ENCODE measurements around the gene FAM156A. TPM values are rescaled to one million over a fixed set of nuclear protein-coding genes. Genes with fewer than 3 reads are reported as not detected.
"Not testable (repeated sequence)": the region's sequence is repeated elsewhere in the genome, so short reads cannot be mapped to it uniquely, and the experiment has no call there.

FAM156A gene
- polyA plus RNA-seq, 3 donors: 3.4 to 92.6 (median 5.6) TPM

DNA sequence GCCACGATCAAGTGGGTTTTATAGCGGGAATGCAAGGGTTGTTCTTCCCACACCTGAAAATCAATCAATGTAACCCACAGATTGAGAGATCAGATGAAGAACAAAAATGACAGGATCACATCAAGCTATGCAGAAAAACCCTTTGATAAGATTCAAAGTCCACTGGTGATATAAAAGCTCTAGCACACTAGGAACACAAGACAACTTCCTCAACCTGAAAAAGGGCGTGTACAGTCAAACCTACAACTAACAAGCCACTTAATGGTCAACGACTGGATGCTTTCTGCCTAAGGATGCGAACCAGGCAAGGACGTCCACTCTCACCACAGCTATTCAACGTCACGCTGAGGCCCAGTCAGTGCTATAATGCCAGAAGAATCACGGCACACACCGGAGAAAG lies 8.4 kb downstream of the FAM156A start:
- no CpG with 5 or more reads among the region's 10 CpGs for WGBS (ENCODE audit: insufficient coverage)
- H3K9me3 ChIP-seq (replicated peaks in 1 of 2; ENCODE audit: control insufficient read depth in 1 of 2, insufficient read depth in 1 of 2, low read length in 2 of 2); DNase-seq; H3K4me1 Mint-ChIP-seq; H3K27ac ChIP-seq (ENCODE audit: low read depth in 1 of 2, low read length in 2 of 2); H3K36me3 Mint-ChIP-seq; H3K27me3 Mint-ChIP-seq (ENCODE audit: low read depth in 3 of 3); H3K27me3 ChIP-seq (ENCODE audit: control insufficient read depth in 2 of 2, insufficient read depth in 2 of 2, low read length in 2 of 2); H3K27ac Mint-ChIP-seq; H3K4me3 ChIP-seq (replicated peaks in 1 of 3; ENCODE audit: low read depth in 2 of 3, low read length in 3 of 3); H4K20me1 ChIP-seq (ENCODE audit: insufficient read depth, low read length); intact Hi-C loops (cut with micrococcal nuclease); H3K9me3 Mint-ChIP-seq; H3K4me2 ChIP-seq (replicated peaks; ENCODE audit: extremely low read depth, low read length, poor library complexity, severe bottlenecking); H3K4me3 Mint-ChIP-seq; H3K79me2 ChIP-seq (ENCODE audit: insufficient read depth, low read length); H2AFZ ChIP-seq (ENCODE audit: insufficient read depth, low read depth, low read length, poor library complexity, severe bottlenecking); H3K9ac ChIP-seq (ENCODE audit: insufficient read depth, low read length, poor library complexity, severe bottlenecking); H3K4me1 ChIP-seq (ENCODE audit: control insufficient read depth in 1 of 2, insufficient read depth in 2 of 2, low read length in 2 of 2); H3K36me3 ChIP-seq (replicated peaks in 1 of 2; ENCODE audit: control insufficient read depth in 1 of 2, insufficient read depth in 2 of 2, low read length in 2 of 2): not testable (repeated sequence)

- H3K27me3 ChIP-seq (ENCODE audit: control insufficient read depth in 2 of 2, insufficient read depth in 2 of 2, low read length in 2 of 2); H4K20me1 ChIP-seq (ENCODE audit: insufficient read depth, low read length); H3K9me3 ChIP-seq (replicated peaks in 1 of 2; ENCODE audit: control insufficient read depth in 1 of 2, insufficient read depth in 1 of 2, low read length in 2 of 2); H3K4me1 ChIP-seq (ENCODE audit: control insufficient read depth in 1 of 2, insufficient read depth in 2 of 2, low read length in 2 of 2); DNase-seq; H3K36me3 Mint-ChIP-seq; intact Hi-C loops (cut with micrococcal nuclease); H3K4me3 ChIP-seq (replicated peaks in 1 of 3; ENCODE audit: low read depth in 2 of 3, low read length in 3 of 3); H3K27ac ChIP-seq (ENCODE audit: low read depth in 1 of 2, low read length in 2 of 2); H3K79me2 ChIP-seq (ENCODE audit: insufficient read depth, low read length); H3K9me3 Mint-ChIP-seq; H3K9ac ChIP-seq (ENCODE audit: insufficient read depth, low read length, poor library complexity, severe bottlenecking); H3K4me1 Mint-ChIP-seq; H3K4me2 ChIP-seq (replicated peaks; ENCODE audit: extremely low read depth, low read length, poor library complexity, severe bottlenecking); H3K27ac Mint-ChIP-seq; H3K27me3 Mint-ChIP-seq (ENCODE audit: low read depth in 3 of 3); H3K36me3 ChIP-seq (replicated peaks in 1 of 2; ENCODE audit: control insufficient read depth in 1 of 2, insufficient read depth in 2 of 2, low read length in 2 of 2); H2AFZ ChIP-seq (ENCODE audit: insufficient read depth, low read depth, low read length, poor library complexity, severe bottlenecking); H3K4me3 Mint-ChIP-seq: not testable (repeated sequence)
- WGBS (ENCODE audit: insufficient coverage): no CpG with 5 or more reads among the region's 4 CpGs
These were observed 9.0 kb downstream of the FAM156A start for GRCh38 chrX:52949325-52949724.

- H3K4me2 ChIP-seq (replicated peaks; ENCODE audit: extremely low read depth, low read length, poor library complexity, severe bottlenecking); H3K4me1 Mint-ChIP-seq; H3K36me3 ChIP-seq (replicated peaks in 1 of 2; ENCODE audit: control insufficient read depth in 1 of 2, insufficient read depth in 2 of 2, low read length in 2 of 2); H4K20me1 ChIP-seq (ENCODE audit: insufficient read depth, low read length); H3K4me3 Mint-ChIP-seq; H3K4me1 ChIP-seq (ENCODE audit: control insufficient read depth in 1 of 2, insufficient read depth in 2 of 2, low read length in 2 of 2); H3K27me3 ChIP-seq (ENCODE audit: control insufficient read depth in 2 of 2, insufficient read depth in 2 of 2, low read length in 2 of 2); H3K9me3 ChIP-seq (replicated peaks in 1 of 2; ENCODE audit: control insufficient read depth in 1 of 2, insufficient read depth in 1 of 2, low read length in 2 of 2); H3K27ac ChIP-seq (ENCODE audit: low read depth in 1 of 2, low read length in 2 of 2); H3K36me3 Mint-ChIP-seq; H3K9ac ChIP-seq (ENCODE audit: insufficient read depth, low read length, poor library complexity, severe bottlenecking); DNase-seq; H2AFZ ChIP-seq (ENCODE audit: insufficient read depth, low read depth, low read length, poor library complexity, severe bottlenecking); H3K27ac Mint-ChIP-seq; H3K79me2 ChIP-seq (ENCODE audit: insufficient read depth, low read length); H3K27me3 Mint-ChIP-seq (ENCODE audit: low read depth in 3 of 3); intact Hi-C loops (cut with micrococcal nuclease); H3K4me3 ChIP-seq (replicated peaks in 1 of 3; ENCODE audit: low read depth in 2 of 3, low read length in 3 of 3); H3K9me3 Mint-ChIP-seq: not testable (repeated sequence)
- no CpG with 5 or more reads among the region's 17 CpGs for WGBS (ENCODE audit: insufficient coverage)
These were observed 10.1 kb downstream of the FAM156A start for GRCh38 chrX:52948265-52948664.

- H3K27ac ChIP-seq (ENCODE audit: low read depth in 1 of 2, low read length in 2 of 2); H3K4me3 ChIP-seq (replicated peaks in 1 of 3; ENCODE audit: low read depth in 2 of 3, low read length in 3 of 3); H3K36me3 Mint-ChIP-seq; H3K36me3 ChIP-seq (replicated peaks in 1 of 2; ENCODE audit: control insufficient read depth in 1 of 2, insufficient read depth in 2 of 2, low read length in 2 of 2); DNase-seq; H2AFZ ChIP-seq (ENCODE audit: insufficient read depth, low read depth, low read length, poor library complexity, severe bottlenecking); H3K27me3 ChIP-seq (ENCODE audit: control insufficient read depth in 2 of 2, insufficient read depth in 2 of 2, low read length in 2 of 2); H3K79me2 ChIP-seq (ENCODE audit: insufficient read depth, low read length); H3K27ac Mint-ChIP-seq; H3K4me1 Mint-ChIP-seq; H3K4me2 ChIP-seq (replicated peaks; ENCODE audit: extremely low read depth, low read length, poor library complexity, severe bottlenecking); H3K27me3 Mint-ChIP-seq (ENCODE audit: low read depth in 3 of 3); H3K9me3 Mint-ChIP-seq; H3K9ac ChIP-seq (ENCODE audit: insufficient read depth, low read length, poor library complexity, severe bottlenecking); H3K4me1 ChIP-seq (ENCODE audit: control insufficient read depth in 1 of 2, insufficient read depth in 2 of 2, low read length in 2 of 2); intact Hi-C loops (cut with micrococcal nuclease); H3K9me3 ChIP-seq (replicated peaks in 1 of 2; ENCODE audit: control insufficient read depth in 1 of 2, insufficient read depth in 1 of 2, low read length in 2 of 2); H3K4me3 Mint-ChIP-seq; H4K20me1 ChIP-seq (ENCODE audit: insufficient read depth, low read length): not testable (repeated sequence)
- no CpG with 5 or more reads among the region's 16 CpGs for WGBS (ENCODE audit: insufficient coverage)
These were observed 10.8 kb downstream of the FAM156A start for GRCh38 chrX:52947501-52947900.
